Tibial nerve (tissue), 4 donors: Measurements from ENCODE around the gene NPLOC4.

ENCODE experiments used
- CTCF ChIP-seq, 5 experiments: fragments of 200-600 bp in 3 of 5; fragments of 450-650 bp in 2 of 5; sonication (generic) in 3 of 5; IDR thresholded peaks; one replicate each; pipeline ENCODE4 v1.5.1; 2016 to 2019; ENCODE audit warnings: antibody characterized with exemption in 5 of 5, mild to moderate bottlenecking in 3 of 5, moderate library complexity in 2 of 5
- EP300 ChIP-seq, 2 donors: sonication (generic); formaldehyde crosslinking; IDR thresholded peaks; one replicate each; pipeline ENCODE4 v1.6.1; 2017; ENCODE audit warnings: antibody characterized with exemption in 2 of 2, mild to moderate bottlenecking in 1 of 2
- POLR2A ChIP-seq, 2 donors: fragments of 450-650 bp; IDR thresholded peaks; one replicate each; pipeline ENCODE4 v1.6.1; 2017; ENCODE audit warnings: antibody characterized with exemption in 2 of 2, mild to moderate bottlenecking in 2 of 2, moderate library complexity in 2 of 2

GRCh38 chr17:81565231-81565630, 71.7 kb downstream of the NPLOC4 start:
- no peak for TF ChIP-seq CTCF (IDR thresholded peaks at IDR 0.05)
- no peak for TF ChIP-seq POLR2A (IDR thresholded peaks at IDR 0.05)
- no peak for TF ChIP-seq EP300 (IDR thresholded peaks at IDR 0.05)
